PFSK-1 (cell line): Measurements from ENCODE around the gene PXN.

Experiments used
- FOXP2 ChIP-seq: optimal IDR thresholded peaks from 2 replicates; pipeline ENCODE3; 2011; ENCODE audit warnings: borderline replicate concordance, control low read depth, inconsistent platforms; ENCODE audit not compliant: insufficient read depth; ENCODE audit errors: extremely low read length, extremely low read depth
- POLR2AphosphoS5 ChIP-seq: IDR thresholded peaks from 2 replicates; pipeline ENCODE4 v1.6.1; 2012; ENCODE audit warnings: low read depth, mild to moderate bottlenecking, control low read depth, low read length, moderate library complexity
- REST ChIP-seq, 2 experiments: IDR thresholded peaks; 2 replicates each; pipeline versions ENCODE4 v1.6.1 to v1.8.0; 2011 to 2012; ENCODE audit warnings: low read depth in 2 of 2, low read length in 2 of 2, control low read depth in 1 of 2, inconsistent platforms in 1 of 2, mild to moderate bottlenecking in 1 of 2, moderate library complexity in 1 of 2; ENCODE audit not compliant: insufficient read depth in 1 of 2
- SIN3A ChIP-seq: IDR thresholded peaks from 2 replicates; pipeline ENCODE4 v1.6.1; 2012; ENCODE audit warnings: mild to moderate bottlenecking, low read length, moderate library complexity, borderline replicate concordance; ENCODE audit not compliant: insufficient read depth
- TAF1 ChIP-seq: IDR thresholded peaks from 2 replicates; pipeline ENCODE4 v1.6.1; 2012; ENCODE audit warnings: low read length, control low read depth, borderline replicate concordance; ENCODE audit not compliant: insufficient read depth

The PXN gene

GRCh38 chr12:120266180-120266870 is 795 bp upstream of the PXN start:
- no peak for TF ChIP-seq TAF1
- no peak for TF ChIP-seq FOXP2
- TF ChIP-seq SIN3A, result no peak
- no peak for TF ChIP-seq POLR2AphosphoS5
- no peak for TF ChIP-seq REST (IDR thresholded peaks at IDR 0.05; ENCODE audit: insufficient read depth in 1 of 2, low read depth in 2 of 2, low read length in 2 of 2)

GRCh38 chr12:120264904-120265472 is 542 bp downstream of the PXN start:
- TF ChIP-seq FOXP2, result no peak
- no peak for TF ChIP-seq REST (IDR thresholded peaks at IDR 0.05; ENCODE audit: insufficient read depth in 1 of 2, low read depth in 2 of 2, low read length in 2 of 2)
- no peak for TF ChIP-seq TAF1
- TF ChIP-seq SIN3A, result no peak
- no peak for TF ChIP-seq POLR2AphosphoS5

- TF ChIP-seq SIN3A, result no peak
- TF ChIP-seq TAF1, result no peak
- no peak for TF ChIP-seq REST (IDR thresholded peaks at IDR 0.05; ENCODE audit: insufficient read depth in 1 of 2, low read depth in 2 of 2, low read length in 2 of 2)
- TF ChIP-seq FOXP2, result no peak
- TF ChIP-seq POLR2AphosphoS5, result no peak
Measured at GRCh38 chr12:120264086-120264903, 1.2 kb downstream of the PXN start.

GRCh38 chr12:120263748-120264085 is 1.8 kb downstream of the PXN start:
- TF ChIP-seq REST (IDR thresholded peaks at IDR 0.05; ENCODE audit: insufficient read depth in 1 of 2, low read depth in 2 of 2, low read length in 2 of 2) (no peak), TAF1 (no peak), FOXP2 (no peak), POLR2AphosphoS5 (no peak), SIN3A (no peak)
